H1 (cell line): Measurements from ENCODE around the gene ACTRT3.
"Not testable (repeated sequence)": the region's sequence is repeated elsewhere in the genome, so short reads cannot be mapped to it uniquely, and the experiment has no call there.

ENCODE experiments used
- BCL11A ChIP-seq, 2 experiments: IDR thresholded peaks; one replicate each; pipeline ENCODE4 v1.6.1; 2011; ENCODE audit warnings: low read depth in 2 of 2, low read length in 2 of 2, mild to moderate bottlenecking in 2 of 2
- CTCF ChIP-seq, 3 experiments: IDR thresholded peaks; 1 replicate in 2 of 3; 2 replicates in 1 of 3; pipeline versions ENCODE4 v1.5.1 to v1.6.1; 2011; ENCODE audit warnings: low read length in 3 of 3, mild to moderate bottlenecking in 3 of 3, inconsistent platforms in 2 of 3, low read depth in 1 of 3, moderate library complexity in 1 of 3; ENCODE audit not compliant: insufficient read depth in 1 of 3; ENCODE audit errors: control extremely low read depth in 1 of 3
- KDM5A ChIP-seq: fragments of 200-600 bp; IDR thresholded peaks from 2 replicates; pipeline ENCODE4 v1.7.1; 2012; ENCODE audit warnings: mild to moderate bottlenecking, low read length, inconsistent platforms, mixed read lengths
- POLR2AphosphoS5 ChIP-seq: IDR thresholded peaks from 2 replicates; pipeline ENCODE4 v1.6.1; 2011; ENCODE audit warnings: low read depth, low read length
- TAF7 ChIP-seq: optimal IDR thresholded peaks from 2 replicates; pipeline ENCODE3; 2011; ENCODE audit warnings: low read depth, mild to moderate bottlenecking, inconsistent platforms, low read length, moderate library complexity, borderline replicate concordance
- YY1 ChIP-seq: IDR thresholded peaks from 2 replicates; pipeline ENCODE4 v1.6.1; 2011; ENCODE audit warnings: low read depth, mild to moderate bottlenecking, low read length
- TF ChIP-seq, protein P1 (sequence below): IDR thresholded peaks from 2 replicates; pipeline ENCODE4 v1.6.1; 2011; ENCODE audit warnings: low read depth, mild to moderate bottlenecking, low read length; ENCODE audit not compliant: insufficient read depth

DNA sequence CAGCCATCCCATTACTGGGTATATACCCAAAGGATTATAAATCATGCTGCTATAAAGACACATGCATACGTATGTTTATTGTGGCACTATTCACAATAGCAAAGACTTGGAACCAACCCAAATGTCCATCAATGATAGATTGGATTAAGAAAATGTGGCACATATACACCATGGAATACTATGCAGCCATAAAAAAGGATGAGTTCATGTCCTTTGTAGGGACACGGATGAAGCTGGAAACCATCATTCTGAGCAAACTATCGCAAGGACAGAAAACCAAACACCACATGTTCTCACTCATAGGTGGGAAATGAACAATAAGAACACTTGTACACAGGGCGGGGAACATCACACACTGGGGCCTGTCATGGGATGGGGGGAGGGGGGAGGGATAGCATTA lies 50.9 kb downstream of the ACTRT3 start:
- TF ChIP-seq CTCF (IDR thresholded peaks at IDR 0.05; ENCODE audit: control extremely low read depth in 1 of 3, insufficient read depth in 1 of 3, low read depth in 1 of 3, low read length in 3 of 3); POLR2AphosphoS5; BCL11A (IDR thresholded peaks at IDR 0.05; ENCODE audit: low read depth in 2 of 2, low read length in 2 of 2); TAF7; KDM5A; YY1: not testable (repeated sequence)
- TF ChIP-seq, protein P1, sequence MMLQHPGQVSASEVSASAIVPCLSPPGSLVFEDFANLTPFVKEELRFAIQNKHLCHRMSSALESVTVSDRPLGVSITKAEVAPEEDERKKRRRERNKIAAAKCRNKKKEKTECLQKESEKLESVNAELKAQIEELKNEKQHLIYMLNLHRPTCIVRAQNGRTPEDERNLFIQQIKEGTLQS = not testable (repeated sequence)
